Renal cortex interstitium (tissue), 11 donors: Measurements from ENCODE around the gene HEPACAM2. TPM values are rescaled to one million over a fixed set of nuclear protein-coding genes. Genes with fewer than 3 reads are reported as not detected.
A peak's percentile ranks its signal among the peaks of the same experiment; 100 is the strongest.

Source experiments
- DNase-seq, 11 donors: peaks; one replicate each; pipeline ENCODE4 v3.0.0-alpha.2; 2013; ENCODE audit warnings: low read depth in 9 of 11, low spot score in 4 of 11; ENCODE audit errors: extremely low read depth in 1 of 11
- polyA plus RNA-seq, 3 donors: library from polyadenylated mRNA; unstranded; fragments of 120-200 nt; gene quantifications; one replicate each; pipeline ENCODE4 v1.2.1, GENCODE V29; 2013; ENCODE audit not compliant: insufficient read length in 3 of 3

HEPACAM2 gene
- polyA plus RNA-seq, 3 donors = 4.2 to 5.5 (median 4.2) TPM

GRCh38 chr7:93212881-93213280 is 13.4 kb downstream of the HEPACAM2 start:
- no peak for DNase-seq

- no peak for DNase-seq
These were observed 14.9 kb downstream of the HEPACAM2 start for GRCh38 chr7:93211228-93211818.

GRCh38 chr7:93205046-93205445 is 21.2 kb downstream of the HEPACAM2 start:
- DNase-seq = no peak

- DNase-seq = no peak
These were observed 22.8 kb downstream of the HEPACAM2 start for GRCh38 chr7:93203496-93203895.

- peak in 1 of 11 donors; percentile 5 for DNase-seq
These were observed 23.5 kb downstream of the HEPACAM2 start for GRCh38 chr7:93202594-93203250.

GRCh38 chr7:93198472-93198871 is 27.8 kb downstream of the HEPACAM2 start:
- no peak for DNase-seq

GRCh38 chr7:93196336-93196735 is 29.9 kb downstream of the HEPACAM2 start:
- no peak for DNase-seq

GRCh38 chr7:93194386-93194785 is 31.9 kb downstream of the HEPACAM2 start:
- no peak for DNase-seq

- DNase-seq = no peak
These were observed 37.2 kb downstream of the HEPACAM2 start for GRCh38 chr7:93188870-93189634.

GRCh38 chr7:93185303-93186027 is 40.8 kb downstream of the HEPACAM2 start:
- no peak for DNase-seq

GRCh38 chr7:93179173-93179572 is 47.1 kb downstream of the HEPACAM2 start:
- no peak for DNase-seq

- DNase-seq = no peak
These were observed 48.1 kb downstream of the HEPACAM2 start for GRCh38 chr7:93178213-93178612.

GRCh38 chr7:93176992-93177580 is 49.2 kb downstream of the HEPACAM2 start:
- DNase-seq = no peak

GRCh38 chr7:93175219-93175618 is 51.0 kb downstream of the HEPACAM2 start:
- DNase-seq = no peak

GRCh38 chr7:93172683-93173082 is 53.6 kb downstream of the HEPACAM2 start:
- no peak for DNase-seq

GRCh38 chr7:93171606-93172226 is 54.6 kb downstream of the HEPACAM2 start:
- no peak for DNase-seq

GRCh38 chr7:93165447-93165846 is 60.8 kb downstream of the HEPACAM2 start:
- no peak for DNase-seq

- DNase-seq = no peak
These were observed 61.5 kb downstream of the HEPACAM2 start for GRCh38 chr7:93164766-93165165.
